Stimulated activated naive CD4-positive, alpha-beta T cell (primary cell): ENCODE results near the gene ST3GAL5.

Experiments used
- DNase-seq, 6 experiments: peaks; one replicate each; lab custom pipeline; 2025; lab: John Stamatoyannopoulos, UW

ST3GAL5 gene

GRCh38 chr2:85790032-85790431, 98.8 kb downstream of the ST3GAL5 start:
- DNase-seq: no peak

- no peak for DNase-seq
Measured at GRCh38 chr2:85789271-85789670, 99.5 kb downstream of the ST3GAL5 start.

DNA sequence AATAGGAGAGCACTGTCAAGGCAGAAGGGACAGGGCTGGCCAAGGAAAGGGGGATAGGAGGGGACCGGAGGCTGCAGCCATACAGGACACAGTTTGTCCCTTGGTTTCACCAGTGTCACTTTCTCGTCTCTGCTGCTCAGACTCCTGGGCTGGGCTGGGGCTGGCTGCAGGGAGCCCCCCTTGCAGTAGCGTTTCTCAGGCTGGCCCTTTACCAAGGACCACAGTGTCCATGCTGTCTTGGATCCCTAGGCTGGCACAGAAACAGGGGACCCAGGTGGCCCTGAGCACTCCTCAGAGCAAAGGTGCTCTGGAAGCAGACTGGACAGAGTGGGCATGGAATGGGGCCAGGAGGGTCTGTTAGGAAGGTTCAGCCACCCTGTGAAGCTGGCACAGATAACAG, 100.2 kb downstream of the ST3GAL5 start:
- DNase-seq: no peak

DNA sequence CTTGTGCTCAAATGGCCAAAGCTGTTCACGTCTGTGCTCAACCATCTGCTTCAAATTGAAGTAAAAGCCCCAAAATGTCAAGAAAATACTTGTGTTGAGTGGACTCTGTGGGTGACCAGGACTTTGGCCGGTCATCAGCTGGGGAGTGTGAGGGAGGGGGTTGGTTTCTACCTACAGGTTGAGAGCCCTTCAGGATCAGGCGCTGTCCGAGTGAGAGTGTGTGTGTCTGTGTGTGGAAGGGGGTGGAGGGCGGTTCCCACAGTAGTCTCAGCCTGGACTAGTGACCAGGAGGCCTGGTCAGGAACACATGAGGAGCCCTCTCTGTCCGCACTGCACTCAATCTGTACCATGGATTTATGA, 100.8 kb downstream of the ST3GAL5 start:
- no peak for DNase-seq

GRCh38 chr2:85787282-85787980, 101.4 kb downstream of the ST3GAL5 start:
- DNase-seq: no peak
